ENCODE measurements around the gene GPR37L1.
"Not testable (repeated sequence)": the region's sequence is repeated elsewhere in the genome, so short reads cannot be mapped to it uniquely, and the experiment has no call there.

Gene GPR37L1

DNA sequence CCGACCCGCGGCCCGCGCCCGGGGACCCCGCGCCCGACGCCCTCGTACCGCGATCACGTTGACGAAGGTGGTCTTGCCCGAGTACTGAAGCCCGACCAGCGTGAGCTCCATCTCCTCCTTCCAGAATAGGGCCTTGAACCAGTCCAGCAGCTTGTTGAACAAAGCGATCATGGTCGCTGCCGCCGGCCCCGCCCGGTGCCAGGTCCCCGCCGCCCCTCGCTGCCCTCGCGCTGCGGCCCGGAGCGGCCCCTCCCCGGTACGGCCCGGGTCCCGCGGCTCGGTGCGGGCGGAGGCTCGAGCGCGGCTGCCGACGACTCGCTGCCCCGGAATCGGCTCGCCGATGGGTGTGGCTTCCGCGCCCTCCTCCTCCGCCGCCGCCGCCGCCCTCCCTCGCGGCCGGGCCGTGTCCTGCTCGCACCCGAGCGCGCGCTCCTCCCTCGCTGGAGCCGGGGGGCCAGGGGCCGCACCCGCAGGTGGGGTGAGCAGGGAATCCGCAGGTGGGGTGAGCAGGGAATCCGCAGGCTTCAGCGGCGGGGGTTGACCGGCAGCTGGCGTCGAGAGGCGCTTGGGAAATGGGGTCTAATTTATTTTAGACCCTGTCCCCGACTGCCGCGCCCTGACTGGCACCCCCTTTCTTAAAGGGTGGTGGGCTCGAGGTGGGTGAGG is 21.8 kb downstream of the GPR37L1 start, which contains the start of gene ARL8A:
ARL8A (minus strand) TSS at position 336 of the 666 bp plus-strand sequence; CDS start at position 171, 165 bp downstream.
- H2BK120ac ChIP-seq (ENCODE audit: low read depth, low read length), result peak within 1 kb of the TSS; percentile 34
- H3K27me3 ChIP-seq (ENCODE audit: control insufficient read depth in 3 of 3, insufficient read depth in 3 of 3, low read depth in 1 of 3, low read length in 3 of 3), result peaks cover 0 to 37% (median 8%) of the 10 kb centered on the region in 3 experiments
- H3K4me3 ChIP-seq (ENCODE audit: low read length in 2 of 2), result peak within 1 kb of the TSS; percentile 95 to 98
- peak within 1 kb of the TSS; percentile 99 for H2AFZ ChIP-seq (ENCODE audit: low read length)
- peaks cover 9 to 12% of the 10 kb centered on the region in 2 donors for H3K4me1 ChIP-seq (ENCODE audit: control insufficient read depth in 2 of 2, insufficient read depth in 1 of 2, low read depth in 1 of 2, low read length in 2 of 2)
- peaks cover 0 to 1% of the 10 kb centered on the region in 2 donors for H3K9me3 ChIP-seq (replicated peaks in 1 of 2; ENCODE audit: control insufficient read depth in 2 of 2, insufficient read depth in 1 of 2, low read depth in 1 of 2, low read length in 2 of 2)
- H2BK15ac ChIP-seq (ENCODE audit: low read length), result peak within 1 kb of the TSS; percentile 54
- H3K79me1 ChIP-seq (ENCODE audit: low read depth, low read length), result peaks cover 10% of the 10 kb centered on the region
- peak within 1 kb of the TSS; percentile 92 for H3K14ac ChIP-seq (ENCODE audit: low read length)
- peak within 1 kb of the TSS; percentile 84 for H3K4me2 ChIP-seq (ENCODE audit: insufficient read depth, low read length, poor library complexity, severe bottlenecking)
- peaks cover 0 to 8% of the 10 kb centered on the region in 2 donors for H3K36me3 ChIP-seq (replicated peaks in 1 of 2; ENCODE audit: control insufficient read depth in 2 of 2, insufficient read depth in 2 of 2, low read length in 2 of 2)
- H4K8ac ChIP-seq (ENCODE audit: low read depth, low read length), result no peak within 1 kb of the TSS
- peak within 1 kb of the TSS; percentile 98 for H3K18ac ChIP-seq (ENCODE audit: low read length)
- no CpG with 5 or more reads among the region's 82 CpGs for WGBS, 2 donors (ENCODE audit: extremely low coverage in 2 of 2, insufficient read length in 2 of 2, insufficient replicate concordance in 1 of 2)
- no peak within 1 kb of the TSS for H3K4ac ChIP-seq (ENCODE audit: low read length)
- DNase-seq (ENCODE audit: low spot score), result no peak
- peak within 1 kb of the TSS; percentile 65 for H2AK5ac ChIP-seq (ENCODE audit: low read depth, low read length)
- H2BK5ac ChIP-seq (ENCODE audit: low read length), result peak within 1 kb of the TSS; percentile 27
- H3K27ac ChIP-seq (replicated peaks; ENCODE audit: low read length), result no peak within 1 kb of the TSS
- H2BK12ac ChIP-seq (ENCODE audit: low read length), result peak within 1 kb of the TSS; percentile 42
- H3K23ac ChIP-seq (ENCODE audit: low read depth, low read length, poor library complexity), result peak within 1 kb of the TSS; percentile 93
- H3K9ac ChIP-seq (ENCODE audit: low read depth, low read length, poor library complexity), result peak within 1 kb of the TSS; percentile 97
- H4K91ac ChIP-seq (ENCODE audit: low read depth, low read length, poor library complexity), result no peak within 1 kb of the TSS

DNA sequence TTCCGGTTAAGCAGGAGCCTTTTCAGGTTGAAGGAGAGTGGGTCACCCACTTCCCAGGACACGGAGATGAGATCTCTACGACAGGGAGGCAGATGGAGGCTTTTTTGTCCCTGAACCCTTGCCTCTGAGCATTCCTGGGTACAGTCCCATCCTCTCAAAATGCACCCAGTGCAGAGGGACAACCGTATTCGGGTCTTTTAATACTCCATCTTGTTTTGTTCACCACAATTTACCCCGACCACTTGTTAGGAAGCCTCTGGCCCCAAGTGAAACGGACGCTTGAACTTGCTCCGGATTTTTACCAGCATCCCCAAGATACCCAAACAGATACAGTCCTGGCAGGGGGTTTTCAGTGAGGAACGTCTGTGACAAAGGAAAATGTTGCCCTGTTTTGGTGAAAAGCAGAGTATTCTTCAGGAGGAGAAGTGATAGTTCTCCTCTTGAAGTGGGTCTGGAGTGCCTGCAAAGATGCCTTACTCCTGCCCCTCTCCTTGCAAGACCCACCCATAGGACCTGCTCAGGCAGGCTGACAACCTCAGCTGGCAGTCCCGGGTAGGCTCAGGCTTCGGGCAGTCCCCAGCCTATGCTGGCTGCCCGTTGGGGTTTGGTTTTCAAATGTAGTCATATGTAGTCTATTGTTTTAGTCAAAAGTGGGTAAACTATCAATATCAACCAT is 22.5 kb downstream of the GPR37L1 start:
- peak overlapping the region; percentile 34 for H2BK120ac ChIP-seq (ENCODE audit: low read depth, low read length)
- DNase-seq (ENCODE audit: low spot score), result no peak

DNA sequence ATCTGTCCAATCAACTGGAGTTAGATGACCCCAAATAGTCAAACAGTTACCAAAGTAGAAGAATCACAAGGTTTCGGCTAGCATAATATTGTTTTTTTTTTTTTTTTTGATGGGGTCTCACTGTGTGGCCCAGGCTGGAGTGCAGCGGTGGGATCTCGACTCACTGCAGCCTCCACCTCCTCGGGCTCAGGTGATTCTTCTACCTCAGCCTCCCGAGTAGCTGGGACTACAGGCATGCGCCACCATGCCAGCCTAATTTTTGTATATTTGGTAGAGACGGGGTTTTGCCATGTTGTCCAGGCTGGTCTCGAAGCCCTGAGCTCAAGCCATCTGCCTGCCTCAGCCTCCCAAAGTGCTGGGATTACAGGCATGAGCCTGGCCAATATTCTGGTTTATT is 23.0 kb downstream of the GPR37L1 start:
- H3K79me1 ChIP-seq (ENCODE audit: low read depth, low read length); H2AK5ac ChIP-seq (ENCODE audit: low read depth, low read length); H2BK5ac ChIP-seq (ENCODE audit: low read length); H3K27ac ChIP-seq (replicated peaks; ENCODE audit: low read length); H2BK12ac ChIP-seq (ENCODE audit: low read length); H3K18ac ChIP-seq (ENCODE audit: low read length); H2BK120ac ChIP-seq (ENCODE audit: low read depth, low read length); H3K14ac ChIP-seq (ENCODE audit: low read length); DNase-seq (ENCODE audit: low spot score); H3K23ac ChIP-seq (ENCODE audit: low read depth, low read length, poor library complexity); H3K4me2 ChIP-seq (ENCODE audit: insufficient read depth, low read length, poor library complexity, severe bottlenecking); H3K4ac ChIP-seq (ENCODE audit: low read length); H3K36me3 ChIP-seq (replicated peaks in 1 of 2; ENCODE audit: control insufficient read depth in 2 of 2, insufficient read depth in 2 of 2, low read length in 2 of 2); H2BK15ac ChIP-seq (ENCODE audit: low read length); H3K9ac ChIP-seq (ENCODE audit: low read depth, low read length, poor library complexity); H3K9me3 ChIP-seq (replicated peaks in 1 of 2; ENCODE audit: control insufficient read depth in 2 of 2, insufficient read depth in 1 of 2, low read depth in 1 of 2, low read length in 2 of 2); H4K91ac ChIP-seq (ENCODE audit: low read depth, low read length, poor library complexity); H4K8ac ChIP-seq (ENCODE audit: low read depth, low read length): not testable (repeated sequence)
- WGBS, 2 donors (ENCODE audit: extremely low coverage in 2 of 2, insufficient read length in 2 of 2, insufficient replicate concordance in 1 of 2), result no CpG with 5 or more reads among the region's 8 CpGs
- Histone ChIP-seq H2AFZ (ENCODE audit: low read length) (peak overlapping the region; percentile 99), H3K4me1 (ENCODE audit: control insufficient read depth in 2 of 2, insufficient read depth in 1 of 2, low read depth in 1 of 2, low read length in 2 of 2) (peaks cover 9 to 12% of the 10 kb centered on the region in 2 donors), H3K27me3 (ENCODE audit: control insufficient read depth in 3 of 3, insufficient read depth in 3 of 3, low read depth in 1 of 3, low read length in 3 of 3) (peaks cover 0 to 44% (median 8%) of the 10 kb centered on the region in 3 experiments), H3K4me3 (ENCODE audit: low read length in 2 of 2) (peak overlapping the region in 1 of 2 donors; percentile 95)

More for the DNA sequence above, 22.5 kb downstream of the GPR37L1 start:
- Histone ChIP-seq H2AFZ (ENCODE audit: low read length) (peak overlapping the region; percentile 99), H3K4ac (ENCODE audit: low read length) (no peak overlapping the region), H3K79me1 (ENCODE audit: low read depth, low read length) (peaks cover 8% of the 10 kb centered on the region), H3K9ac (ENCODE audit: low read depth, low read length, poor library complexity) (peak overlapping the region; percentile 96), H3K18ac (ENCODE audit: low read length) (peak overlapping the region; percentile 98), H2BK15ac (ENCODE audit: low read length) (no peak overlapping the region), H3K4me2 (ENCODE audit: insufficient read depth, low read length, poor library complexity, severe bottlenecking) (peak overlapping the region; percentile 84), H3K9me3 (replicated peaks in 1 of 2; ENCODE audit: control insufficient read depth in 2 of 2, insufficient read depth in 1 of 2, low read depth in 1 of 2, low read length in 2 of 2) (peaks cover 0 to 1% of the 10 kb centered on the region in 2 donors), H3K4me1 (ENCODE audit: control insufficient read depth in 2 of 2, insufficient read depth in 1 of 2, low read depth in 1 of 2, low read length in 2 of 2) (peaks cover 9 to 12% of the 10 kb centered on the region in 2 donors), H3K4me3 (ENCODE audit: low read length in 2 of 2) (peak overlapping the region; percentile 95 to 98), H3K36me3 (replicated peaks in 1 of 2; ENCODE audit: control insufficient read depth in 2 of 2, insufficient read depth in 2 of 2, low read length in 2 of 2) (peaks cover 0 to 8% of the 10 kb centered on the region in 2 donors), H2AK5ac (ENCODE audit: low read depth, low read length) (no peak overlapping the region), H2BK12ac (ENCODE audit: low read length) (no peak overlapping the region), H3K27ac (replicated peaks; ENCODE audit: low read length) (no peak overlapping the region), H2BK5ac (ENCODE audit: low read length) (peak overlapping the region; percentile 27), H3K23ac (ENCODE audit: low read depth, low read length, poor library complexity) (peak overlapping the region; percentile 93), H4K8ac (ENCODE audit: low read depth, low read length) (no peak overlapping the region), H3K14ac (ENCODE audit: low read length) (peak overlapping the region; percentile 57), H4K91ac (ENCODE audit: low read depth, low read length, poor library complexity) (no peak overlapping the region), H3K27me3 (ENCODE audit: control insufficient read depth in 3 of 3, insufficient read depth in 3 of 3, low read depth in 1 of 3, low read length in 3 of 3) (peaks cover 0 to 40% (median 8%) of the 10 kb centered on the region in 3 experiments)
- WGBS, 2 donors (ENCODE audit: extremely low coverage in 2 of 2, insufficient read length in 2 of 2, insufficient replicate concordance in 1 of 2), result no CpG with 5 or more reads among the region's 13 CpGs

DNA sequence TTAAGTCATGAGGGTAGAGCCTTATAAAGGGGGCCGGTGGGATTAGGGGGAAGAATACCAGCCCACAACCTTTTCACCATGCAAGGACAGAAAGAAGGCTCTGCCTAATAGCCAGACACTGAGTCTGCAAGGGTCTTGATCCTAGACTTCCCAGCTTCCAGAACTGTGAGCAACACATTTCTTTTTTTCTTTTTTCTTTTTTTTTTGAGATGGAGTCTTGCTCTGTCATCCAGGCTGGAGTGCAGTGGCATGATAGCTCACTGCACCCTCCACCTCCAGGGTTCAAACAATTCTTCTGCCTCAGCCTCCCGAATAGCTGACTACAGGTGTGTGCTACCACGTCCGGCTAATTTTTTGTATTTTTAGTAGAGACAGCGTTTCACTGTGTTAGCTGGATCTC is 23.6 kb downstream of the GPR37L1 start:
- H3K23ac ChIP-seq (ENCODE audit: low read depth, low read length, poor library complexity), result no peak overlapping the region
- no peak overlapping the region for H2BK120ac ChIP-seq (ENCODE audit: low read depth, low read length)
- no peak overlapping the region for H2BK15ac ChIP-seq (ENCODE audit: low read length)
- DNase-seq (ENCODE audit: low spot score), result no peak
- no peak overlapping the region for H3K4me2 ChIP-seq (ENCODE audit: insufficient read depth, low read length, poor library complexity, severe bottlenecking)
- H2AFZ ChIP-seq (ENCODE audit: low read length), result no peak overlapping the region
- H4K91ac ChIP-seq (ENCODE audit: low read depth, low read length, poor library complexity), result no peak overlapping the region
- H2BK5ac ChIP-seq (ENCODE audit: low read length), result no peak overlapping the region
- no peak overlapping the region for H3K27ac ChIP-seq (replicated peaks; ENCODE audit: low read length)
- H3K79me1 ChIP-seq (ENCODE audit: low read depth, low read length), result peaks cover 8% of the 10 kb centered on the region
- no peak overlapping the region for H2BK12ac ChIP-seq (ENCODE audit: low read length)
- peaks cover 9 to 12% of the 10 kb centered on the region in 2 donors for H3K4me1 ChIP-seq (ENCODE audit: control insufficient read depth in 2 of 2, insufficient read depth in 1 of 2, low read depth in 1 of 2, low read length in 2 of 2)
- no peak overlapping the region for H3K4me3 ChIP-seq (ENCODE audit: low read length in 2 of 2)
- H3K9ac ChIP-seq (ENCODE audit: low read depth, low read length, poor library complexity), result no peak overlapping the region
- no peak overlapping the region for H4K8ac ChIP-seq (ENCODE audit: low read depth, low read length)
- H3K9me3 ChIP-seq (replicated peaks in 1 of 2; ENCODE audit: control insufficient read depth in 2 of 2, insufficient read depth in 1 of 2, low read depth in 1 of 2, low read length in 2 of 2), result peaks cover 0 to 1% of the 10 kb centered on the region in 2 donors
- H2AK5ac ChIP-seq (ENCODE audit: low read depth, low read length), result no peak overlapping the region
- peaks cover 0 to 4% of the 10 kb centered on the region in 2 donors for H3K36me3 ChIP-seq (replicated peaks in 1 of 2; ENCODE audit: control insufficient read depth in 2 of 2, insufficient read depth in 2 of 2, low read length in 2 of 2)
- no CpG with 5 or more reads among the region's 5 CpGs for WGBS, 2 donors (ENCODE audit: extremely low coverage in 2 of 2, insufficient read length in 2 of 2, insufficient replicate concordance in 1 of 2)
- no peak overlapping the region for H3K4ac ChIP-seq (ENCODE audit: low read length)
- peaks cover 0 to 50% (median 8%) of the 10 kb centered on the region in 3 experiments for H3K27me3 ChIP-seq (ENCODE audit: control insufficient read depth in 3 of 3, insufficient read depth in 3 of 3, low read depth in 1 of 3, low read length in 3 of 3)
- no peak overlapping the region for H3K18ac ChIP-seq (ENCODE audit: low read length)
- H3K14ac ChIP-seq (ENCODE audit: low read length), result no peak overlapping the region

All from neuronal stem cell (in vitro differentiated cells).